HEK293 (cell line): ENCODE data around the gene LY86.

ENCODE experiments used
- PRDM1 ChIP-seq: fragments of 450-650 bp; formaldehyde crosslinking; IDR thresholded peaks from 2 replicates; pipeline ENCODE4; 2016; ENCODE audit warnings: missing biosample characterization, missing genetic modification characterization
- TF ChIP-seq, protein P1 (sequence below): fragments of 450-650 bp; formaldehyde crosslinking; IDR thresholded peaks from 2 replicates; pipeline ENCODE4 v1.5.1; 2016; ENCODE audit warnings: missing biosample characterization, missing genetic modification characterization

DNA sequence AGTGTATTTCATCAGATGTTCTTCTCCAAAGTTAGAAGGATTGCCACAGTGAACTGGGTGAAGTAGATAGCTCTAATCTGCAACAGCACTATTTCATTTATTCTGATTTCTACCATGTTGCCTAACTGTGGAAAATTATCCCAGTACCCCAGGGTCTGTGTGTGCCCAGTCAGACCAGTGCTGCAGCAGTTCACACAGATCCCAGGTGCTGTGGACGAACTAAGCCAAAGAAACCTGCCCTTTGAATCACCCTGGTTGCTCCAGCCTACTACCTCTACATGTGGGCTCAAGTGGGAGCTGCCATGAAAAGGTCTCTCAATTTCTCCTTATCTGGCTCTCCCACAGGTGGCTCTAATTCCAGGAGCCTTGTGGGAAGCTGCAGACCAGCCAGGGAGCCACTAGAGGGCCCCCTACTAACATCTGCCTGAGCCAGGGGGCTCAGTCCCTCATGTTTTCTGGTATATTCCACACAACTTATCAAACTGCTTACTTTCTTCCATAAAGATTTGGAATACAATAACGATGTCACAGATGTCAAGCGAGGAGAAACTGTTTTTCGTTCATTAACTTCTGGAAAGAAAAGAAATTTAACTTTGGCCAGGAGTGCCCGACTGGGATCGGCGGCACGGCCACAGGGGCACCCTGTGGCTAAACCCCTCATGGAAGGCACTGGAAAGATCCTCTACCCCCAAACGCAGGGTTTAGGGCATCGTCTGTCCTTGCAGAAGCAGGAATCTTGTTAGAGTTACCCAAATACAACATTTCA, 31.6 kb upstream of the LY86 start:
- TF ChIP-seq, protein P1, sequence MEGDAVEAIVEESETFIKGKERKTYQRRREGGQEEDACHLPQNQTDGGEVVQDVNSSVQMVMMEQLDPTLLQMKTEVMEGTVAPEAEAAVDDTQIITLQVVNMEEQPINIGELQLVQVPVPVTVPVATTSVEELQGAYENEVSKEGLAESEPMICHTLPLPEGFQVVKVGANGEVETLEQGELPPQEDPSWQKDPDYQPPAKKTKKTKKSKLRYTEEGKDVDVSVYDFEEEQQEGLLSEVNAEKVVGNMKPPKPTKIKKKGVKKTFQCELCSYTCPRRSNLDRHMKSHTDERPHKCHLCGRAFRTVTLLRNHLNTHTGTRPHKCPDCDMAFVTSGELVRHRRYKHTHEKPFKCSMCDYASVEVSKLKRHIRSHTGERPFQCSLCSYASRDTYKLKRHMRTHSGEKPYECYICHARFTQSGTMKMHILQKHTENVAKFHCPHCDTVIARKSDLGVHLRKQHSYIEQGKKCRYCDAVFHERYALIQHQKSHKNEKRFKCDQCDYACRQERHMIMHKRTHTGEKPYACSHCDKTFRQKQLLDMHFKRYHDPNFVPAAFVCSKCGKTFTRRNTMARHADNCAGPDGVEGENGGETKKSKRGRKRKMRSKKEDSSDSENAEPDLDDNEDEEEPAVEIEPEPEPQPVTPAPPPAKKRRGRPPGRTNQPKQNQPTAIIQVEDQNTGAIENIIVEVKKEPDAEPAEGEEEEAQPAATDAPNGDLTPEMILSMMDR (tag by site-specific recombination) = peak; percentile 54
- no peak for TF ChIP-seq PRDM1 (tag by site-specific recombination)
